ENCODE measurements around the gene PRDM15. TPM values are rescaled to one million over a fixed set of nuclear protein-coding genes. Genes with fewer than 3 reads are reported as not detected.

PRDM15 gene
- total RNA-seq, 2 experiments from 2014 or later, result 7.0 to 8.1 TPM

DNA sequence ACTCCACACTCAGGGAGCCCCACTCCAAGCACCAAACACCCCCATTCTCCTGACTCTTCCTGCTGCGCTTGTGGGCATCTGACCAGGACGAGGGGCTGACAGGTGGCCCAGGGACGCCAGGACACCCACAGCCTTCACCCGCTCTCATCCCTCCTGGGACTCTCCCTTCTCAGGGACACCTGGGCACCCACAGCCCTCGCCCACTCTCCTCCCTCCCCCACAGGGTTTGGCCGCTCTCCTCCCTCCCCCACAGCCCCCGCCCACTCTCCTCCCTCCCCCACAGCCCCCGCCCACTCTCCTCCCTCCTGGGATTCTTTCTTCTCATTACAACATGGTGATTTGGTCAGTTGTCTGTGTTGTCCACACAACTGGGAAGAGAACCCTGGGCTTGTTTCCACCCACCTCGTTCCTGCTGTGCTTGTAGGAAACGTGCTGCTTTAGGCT is 43.4 kb downstream of the PRDM15 start:
- Mint-ChIP-seq H3K4me3 (no peak overlapping the region), H3K4me1 (peaks cover 9% of the 10 kb centered on the region), H3K36me3 (ENCODE audit: low read depth) (peaks cover 13% of the 10 kb centered on the region), H3K27me3 (no peaks in the 10 kb centered on the region), H3K27ac (no peak overlapping the region), H3K9me3 (peaks cover under 1% of the 10 kb centered on the region)
- no peak for DNase-seq
- ChIA-PET POLR2A (no interaction called here), CTCF (no interaction called here)

DNA sequence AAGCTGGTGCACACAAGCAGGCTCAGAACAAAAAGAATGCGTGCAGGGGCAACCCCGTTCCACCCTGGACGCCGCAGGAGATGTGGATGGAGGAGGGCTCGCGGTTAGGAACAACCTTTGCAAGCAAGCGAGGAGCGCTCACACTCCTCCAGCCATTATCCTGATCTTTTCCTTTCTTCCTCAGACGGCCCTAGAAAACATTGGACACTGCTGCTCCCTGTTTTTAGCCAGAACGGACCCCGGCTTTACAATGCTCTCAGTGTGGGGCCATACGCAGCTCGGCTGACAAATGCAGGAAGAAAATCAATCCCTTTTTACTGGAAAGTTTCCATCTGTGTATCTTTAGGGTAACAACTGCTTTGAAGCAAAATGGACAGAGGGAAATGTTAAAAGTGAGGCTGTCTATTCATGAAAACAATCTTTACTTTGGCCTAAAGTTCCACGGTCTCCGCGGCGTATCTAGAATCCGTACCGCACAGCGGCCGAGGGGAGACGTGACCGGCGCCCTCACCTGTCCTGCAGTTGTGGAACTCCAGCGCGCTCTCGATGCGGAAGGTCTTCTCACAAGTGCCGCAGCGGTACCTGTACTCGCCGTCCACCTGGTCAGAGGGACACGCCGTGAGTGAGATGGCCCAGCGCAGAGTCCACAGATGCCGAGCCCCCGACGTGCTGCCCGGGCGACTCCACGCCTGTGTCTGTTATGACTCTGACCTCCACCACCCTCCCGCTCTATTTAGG is 44.0 kb downstream of the PRDM15 start:
- H3K36me3 Mint-ChIP-seq (ENCODE audit: low read depth), result peaks cover 9% of the 10 kb centered on the region

DNA sequence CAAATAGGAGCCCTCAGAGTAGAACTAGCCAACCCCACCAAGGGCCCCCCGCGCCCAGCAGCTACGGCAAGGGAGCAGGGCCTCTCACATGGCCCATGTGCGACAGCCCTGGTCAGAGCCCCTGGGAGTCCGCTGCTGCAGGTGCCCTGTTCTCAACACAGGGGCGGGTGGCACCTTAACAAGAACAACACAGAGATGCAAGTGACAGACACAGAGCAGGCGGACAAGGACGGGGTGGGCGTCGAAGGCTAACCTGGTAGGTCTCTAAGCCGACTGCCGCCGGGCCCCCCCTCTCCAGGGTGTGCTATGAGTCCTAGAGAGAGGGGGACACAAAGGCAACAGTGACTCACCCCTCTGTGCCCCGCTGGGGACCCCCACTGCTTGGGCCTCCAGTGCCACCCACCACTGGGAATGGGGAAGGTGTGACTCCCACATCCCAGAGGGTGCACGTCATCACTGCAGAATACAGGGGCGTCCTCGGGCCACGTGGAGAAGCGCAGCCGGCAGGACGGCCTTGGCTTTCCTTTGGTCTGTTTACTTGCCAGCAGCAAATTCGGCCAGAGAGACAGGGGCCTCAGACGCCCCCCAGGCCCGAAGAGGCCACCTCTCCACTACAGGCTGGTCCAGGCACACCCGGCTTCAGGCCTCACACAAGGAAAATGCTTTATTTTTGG is 44.8 kb downstream of the PRDM15 start:
- peaks cover 6% of the 10 kb centered on the region for H3K36me3 Mint-ChIP-seq (ENCODE audit: low read depth)
- H3K27me3 Mint-ChIP-seq, result no peaks in the 10 kb centered on the region
- no peaks in the 10 kb centered on the region for H3K9me3 Mint-ChIP-seq
- POLR2A ChIA-PET, result interaction anchor here (1.4 kb wide), 1 partner anchor 43 kb away, joined by 4 read pairs; no protein-coding TSS in a partner anchor
- CTCF ChIA-PET, result no interaction called here
- no peak for DNase-seq
- peaks cover 9% of the 10 kb centered on the region for H3K4me1 Mint-ChIP-seq
- H3K4me3 Mint-ChIP-seq, result no peak overlapping the region
- H3K27ac Mint-ChIP-seq, result no peak overlapping the region

More for the DNA sequence above, 44.0 kb downstream of the PRDM15 start:
- H3K4me1 Mint-ChIP-seq, result peaks cover 9% of the 10 kb centered on the region
- DNase-seq, result no peak
- no peaks in the 10 kb centered on the region for H3K27me3 Mint-ChIP-seq
- ChIA-PET POLR2A (no interaction called here), CTCF (no interaction called here)
- no peak overlapping the region for H3K4me3 Mint-ChIP-seq
- H3K27ac Mint-ChIP-seq, result no peak overlapping the region
- H3K9me3 Mint-ChIP-seq, result no peaks in the 10 kb centered on the region

DNA sequence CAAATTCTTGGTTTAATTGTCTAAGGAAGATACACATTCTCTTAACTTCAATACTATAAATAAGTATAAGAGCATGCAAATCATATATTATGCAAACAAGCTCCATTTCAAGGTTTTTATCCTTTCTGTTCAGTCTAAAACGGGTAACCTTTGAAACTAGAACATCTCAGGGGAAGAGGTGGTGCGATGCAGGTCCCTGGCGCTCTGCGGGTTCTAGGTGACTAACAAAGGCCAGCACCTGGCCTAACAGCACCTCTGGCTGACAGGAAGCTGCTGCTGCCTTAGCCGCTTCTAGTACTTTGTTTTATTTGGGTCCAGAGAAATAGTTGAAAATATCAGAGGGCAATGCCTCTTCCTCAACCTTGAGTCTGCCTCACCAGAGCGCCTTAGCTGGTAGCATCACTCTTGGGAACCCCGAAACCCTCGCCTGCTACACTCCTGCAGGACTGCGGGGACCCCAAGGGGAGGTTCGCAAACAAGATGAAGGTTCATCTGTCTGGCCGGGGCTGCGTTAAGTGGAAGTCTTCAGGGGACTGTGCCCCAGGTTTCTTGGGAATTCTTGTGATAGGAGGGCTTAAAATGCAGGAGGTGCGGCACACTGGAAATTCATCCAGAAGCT is 45.5 kb downstream of the PRDM15 start:
- peaks cover 6% of the 10 kb centered on the region for H3K36me3 Mint-ChIP-seq (ENCODE audit: low read depth)

DNA sequence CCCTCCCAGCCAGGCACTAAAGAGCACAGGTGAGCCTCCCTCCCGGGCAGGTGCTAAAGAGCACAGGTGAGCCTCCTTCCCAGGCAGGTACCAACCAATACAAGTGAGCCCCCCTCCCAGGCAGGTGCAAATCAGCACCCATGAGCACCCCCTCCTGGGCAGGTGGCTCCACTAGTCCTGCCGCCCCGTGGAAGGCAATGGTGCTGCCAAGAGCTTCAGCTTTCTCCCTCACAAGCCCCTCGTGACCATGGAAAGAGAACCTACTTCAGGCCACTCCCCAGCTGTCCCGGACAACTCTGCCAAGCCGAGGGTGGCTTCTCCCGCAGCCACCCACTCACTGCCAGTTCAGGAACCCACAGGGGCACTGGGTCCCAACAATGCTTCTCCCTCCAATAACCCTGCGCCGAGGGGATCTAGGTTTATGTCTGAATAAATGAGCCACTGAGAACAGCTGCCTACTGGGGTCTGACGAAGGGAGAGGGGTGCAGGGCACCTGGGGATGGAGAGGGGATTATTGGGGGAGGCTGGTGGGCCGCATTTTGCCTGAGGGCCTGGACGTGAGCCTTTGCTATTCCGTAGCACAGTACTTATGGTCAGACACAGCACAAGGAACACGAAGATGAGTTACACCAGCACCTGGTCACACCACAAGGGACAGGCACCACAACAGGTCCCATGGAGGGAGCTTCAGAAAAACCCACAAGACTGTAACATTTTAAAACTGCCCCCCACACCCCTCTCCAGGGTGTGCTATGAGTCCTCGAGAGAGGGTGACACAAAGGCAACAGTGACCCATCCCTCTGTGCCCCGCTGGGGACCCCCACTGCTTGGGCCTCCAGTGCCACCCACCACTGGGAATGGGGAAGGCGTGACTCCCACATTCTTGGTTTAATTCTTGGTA is 46.3 kb downstream of the PRDM15 start:
- POLR2A ChIA-PET, result interaction anchor here (1.4 kb wide), 1 partner anchor 45 kb away, joined by 4 read pairs; no protein-coding TSS in a partner anchor
- DNase-seq, result no peak
- H3K4me1 Mint-ChIP-seq, result peaks cover 9% of the 10 kb centered on the region
- peaks cover 6% of the 10 kb centered on the region for H3K36me3 Mint-ChIP-seq (ENCODE audit: low read depth)
- no peak overlapping the region for H3K27ac Mint-ChIP-seq
- no peaks in the 10 kb centered on the region for H3K9me3 Mint-ChIP-seq
- no peaks in the 10 kb centered on the region for H3K27me3 Mint-ChIP-seq
- H3K4me3 Mint-ChIP-seq, result no peak overlapping the region
- CTCF ChIA-PET, result no interaction called here

More for the DNA sequence above, 45.5 kb downstream of the PRDM15 start:
- ChIA-PET CTCF (no interaction called here), POLR2A (interaction anchor here (1.4 kb wide), 1 partner anchor 44 kb away, joined by 4 read pairs; no protein-coding TSS in a partner anchor)
- no peak for DNase-seq
- Mint-ChIP-seq H3K4me1 (peaks cover 9% of the 10 kb centered on the region), H3K27me3 (no peaks in the 10 kb centered on the region), H3K4me3 (no peak overlapping the region), H3K27ac (no peak overlapping the region), H3K9me3 (no peaks in the 10 kb centered on the region)

DNA sequence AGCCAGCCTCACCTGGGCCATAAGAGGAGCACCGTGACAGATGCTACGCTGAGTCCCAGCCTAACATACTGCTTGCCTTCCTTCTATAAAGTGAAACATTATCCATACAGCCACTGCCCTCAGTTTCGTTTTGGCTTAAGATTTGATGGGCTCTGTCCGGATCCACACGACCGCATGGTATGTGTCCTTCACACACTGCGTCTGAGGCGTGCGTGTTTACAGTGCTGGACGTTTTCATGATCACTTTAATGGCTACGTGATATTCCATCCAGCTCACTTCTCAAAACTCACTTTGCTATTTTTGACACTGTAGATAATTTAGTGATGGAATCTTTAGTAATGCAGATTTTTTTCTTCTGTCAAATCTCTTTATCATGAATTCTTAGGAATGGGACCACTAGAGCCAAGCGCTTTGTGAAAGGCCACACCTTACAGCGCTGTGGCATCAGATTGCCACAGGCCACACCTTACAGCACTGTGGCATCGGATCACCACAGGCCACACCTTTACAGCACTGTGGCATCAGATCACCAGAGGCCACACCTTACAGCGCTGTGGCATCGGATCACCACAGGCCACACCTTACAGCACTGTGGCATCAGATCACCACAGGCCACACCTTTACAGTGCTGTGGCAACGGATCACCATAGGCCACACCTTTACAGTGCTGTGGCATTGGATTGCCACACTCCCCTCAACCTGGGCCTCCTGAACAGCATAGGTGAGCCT is 47.1 kb downstream of the PRDM15 start:
- Mint-ChIP-seq H3K27me3 (no peaks in the 10 kb centered on the region), H3K4me1 (peaks cover 9% of the 10 kb centered on the region), H3K4me3 (no peak overlapping the region), H3K9me3 (no peaks in the 10 kb centered on the region), H3K27ac (no peak overlapping the region), H3K36me3 (ENCODE audit: low read depth) (peaks cover 3% of the 10 kb centered on the region)
- CTCF ChIA-PET, result no interaction called here
- DNase-seq, result no peak
- POLR2A ChIA-PET, result no interaction called here

DNA sequence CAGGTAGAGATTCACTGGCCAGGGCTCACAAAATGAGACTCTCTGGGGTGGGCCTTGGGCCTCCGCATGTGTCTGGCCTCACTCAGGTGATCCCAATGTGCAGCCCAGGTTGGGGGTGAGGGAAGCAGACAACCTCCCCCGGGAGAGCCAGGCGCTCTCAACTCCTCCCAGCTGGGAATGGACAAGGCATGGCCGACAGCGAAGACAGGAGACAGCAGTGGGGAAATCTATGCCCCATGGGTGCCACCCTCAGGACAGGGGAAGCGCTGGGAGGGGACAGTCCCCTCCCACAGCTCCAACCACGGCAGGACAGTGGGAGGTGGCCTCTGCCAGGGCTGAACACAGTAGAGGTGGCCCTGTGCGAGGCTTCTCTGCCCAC is 47.7 kb downstream of the PRDM15 start:
- ChIA-PET CTCF (no interaction called here), POLR2A (no interaction called here)
- Mint-ChIP-seq H3K4me1 (peaks cover 9% of the 10 kb centered on the region), H3K9me3 (no peaks in the 10 kb centered on the region), H3K27ac (no peak overlapping the region), H3K4me3 (no peak overlapping the region), H3K36me3 (ENCODE audit: low read depth) (no peaks in the 10 kb centered on the region), H3K27me3 (no peaks in the 10 kb centered on the region)
- DNase-seq, result no peak

DNA sequence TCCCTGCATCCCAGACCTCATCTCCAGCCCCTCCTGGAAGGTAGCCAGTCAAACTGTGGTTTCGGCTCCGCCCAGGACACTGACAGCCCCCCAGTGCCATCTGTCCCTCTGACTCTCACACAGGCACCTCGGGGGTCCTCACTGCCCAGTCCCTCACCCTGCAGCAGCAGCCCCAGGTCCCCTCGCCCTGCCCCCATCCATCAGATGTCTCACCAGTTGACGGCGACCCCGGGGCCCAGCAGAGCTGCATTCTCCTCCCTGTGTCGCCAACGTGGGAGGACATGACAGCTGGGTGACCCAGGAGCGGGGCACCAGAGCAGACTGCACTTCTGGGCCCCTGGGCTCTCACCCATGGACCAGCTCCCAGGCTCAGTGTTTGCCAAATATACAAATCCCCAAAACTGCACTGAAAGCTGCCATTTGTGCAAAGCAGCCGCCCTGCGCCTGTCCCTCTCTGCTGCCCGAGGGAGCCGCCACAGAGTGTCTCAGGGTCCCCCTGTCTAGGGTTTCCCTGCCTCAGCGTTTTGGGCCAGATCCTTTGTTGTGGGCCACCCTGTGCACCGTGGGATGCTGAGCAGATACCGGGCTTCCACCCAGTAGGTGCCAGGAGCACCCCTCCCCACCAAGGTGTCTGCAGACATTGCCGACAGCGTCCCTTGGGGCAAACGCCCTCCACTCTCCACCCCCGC is 48.2 kb downstream of the PRDM15 start:
- Mint-ChIP-seq H3K4me3 (no peak overlapping the region), H3K9me3 (no peaks in the 10 kb centered on the region), H3K27ac (no peak overlapping the region), H3K27me3 (no peaks in the 10 kb centered on the region), H3K36me3 (ENCODE audit: low read depth) (no peaks in the 10 kb centered on the region), H3K4me1 (peaks cover 9% of the 10 kb centered on the region)
- no peak for DNase-seq
- ChIA-PET CTCF (no interaction called here), POLR2A (no interaction called here)

DNA sequence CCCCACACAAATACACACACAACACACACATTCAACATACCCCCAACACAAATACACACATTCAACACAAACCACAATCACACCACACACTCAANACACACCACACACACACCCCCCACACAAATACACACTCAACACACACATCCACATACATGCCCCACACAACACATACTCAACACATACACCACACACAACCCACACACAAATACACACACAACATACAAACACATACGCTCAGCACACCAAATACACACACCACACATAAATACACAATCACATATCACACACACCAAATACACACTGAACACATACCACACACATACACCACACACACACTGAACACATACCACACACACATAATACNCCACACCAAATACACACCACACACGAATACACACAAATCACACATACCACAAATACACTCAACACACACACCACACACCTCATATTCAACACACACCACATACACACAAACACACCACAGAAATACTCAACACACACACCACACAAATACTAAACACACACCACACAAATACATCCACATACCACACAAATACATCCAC is 48.9 kb downstream of the PRDM15 start:
- ChIA-PET CTCF (no interaction called here), POLR2A (no interaction called here)
- no peaks in the 10 kb centered on the region for H3K27me3 Mint-ChIP-seq
- H3K4me1 Mint-ChIP-seq, result peaks cover 9% of the 10 kb centered on the region
- no peaks in the 10 kb centered on the region for H3K9me3 Mint-ChIP-seq
- no peak for DNase-seq
- H3K4me3 Mint-ChIP-seq, result no peak overlapping the region
- H3K36me3 Mint-ChIP-seq (ENCODE audit: low read depth), result no peaks in the 10 kb centered on the region
- H3K27ac Mint-ChIP-seq, result no peak overlapping the region

DNA sequence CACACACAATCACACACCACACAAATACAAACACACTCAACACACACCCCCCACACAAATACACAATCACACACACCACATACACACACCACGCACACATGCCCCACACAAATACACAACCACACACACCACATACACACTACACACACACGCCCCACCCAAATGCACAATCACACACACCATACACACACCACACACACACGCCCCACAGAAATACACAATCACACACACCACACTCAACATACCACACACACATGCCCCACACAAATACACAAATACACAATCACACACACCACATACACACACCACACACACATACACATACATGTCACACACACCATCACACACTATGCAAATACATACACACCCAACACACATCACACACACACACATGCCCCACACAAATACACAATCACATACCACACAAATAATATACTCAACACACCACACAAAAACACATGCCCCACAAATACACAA is 50.2 kb downstream of the PRDM15 start:
- ChIA-PET POLR2A (no interaction called here), CTCF (interaction anchor here (1.5 kb wide), 1 partner anchor 12 kb away, joined by 4 read pairs; no protein-coding TSS in a partner anchor)
- H3K9me3 Mint-ChIP-seq, result no peaks in the 10 kb centered on the region
- no peak overlapping the region for H3K4me3 Mint-ChIP-seq
- no peaks in the 10 kb centered on the region for H3K36me3 Mint-ChIP-seq (ENCODE audit: low read depth)
- no peak for DNase-seq
- H3K27me3 Mint-ChIP-seq, result no peaks in the 10 kb centered on the region
- H3K4me1 Mint-ChIP-seq, result peaks cover 9% of the 10 kb centered on the region
- no peak overlapping the region for H3K27ac Mint-ChIP-seq

DNA sequence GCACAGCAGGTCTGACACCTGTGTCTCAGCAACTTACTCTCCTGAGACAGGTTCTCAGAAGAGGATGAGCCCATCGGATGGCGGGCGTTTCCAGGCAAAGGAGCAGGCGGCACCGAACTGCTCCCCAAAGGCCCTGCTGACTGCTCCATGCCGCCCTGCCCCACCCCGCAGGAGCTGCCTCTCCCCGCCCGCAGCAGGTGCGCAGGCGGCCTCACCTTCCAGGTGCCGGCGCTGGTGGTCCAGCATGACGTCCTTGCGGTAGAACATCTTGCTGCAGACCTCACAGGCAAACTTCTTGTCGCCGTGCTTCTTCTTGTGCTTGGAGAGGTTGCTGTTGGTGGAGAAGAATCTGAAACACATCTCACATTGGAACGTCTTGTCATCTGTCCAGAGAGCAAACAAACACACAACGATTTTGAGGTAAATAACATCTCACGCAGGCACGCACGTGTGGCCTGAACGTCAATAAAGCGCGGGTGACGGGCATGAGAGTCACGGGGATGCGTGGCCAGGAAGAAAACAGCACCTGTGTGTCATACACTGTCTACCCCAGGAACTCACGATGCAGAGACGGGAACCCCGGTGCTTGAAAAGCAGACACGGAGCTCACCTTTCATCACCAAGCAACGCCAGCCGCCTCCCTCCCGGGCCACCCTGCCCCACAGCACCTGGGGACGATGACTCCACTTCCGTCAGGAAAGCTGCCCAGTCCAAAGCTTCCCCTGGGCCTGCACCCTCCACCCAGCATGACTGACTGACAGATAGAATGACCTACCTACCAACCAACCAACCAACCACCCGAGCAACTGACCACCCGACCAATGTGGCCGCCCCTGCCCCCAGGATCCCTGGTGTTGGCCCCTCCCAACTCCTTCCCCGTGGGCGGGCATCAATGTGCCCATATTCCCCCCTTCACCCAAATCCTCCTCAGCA is 50.9 kb downstream of the PRDM15 start:
- H3K9me3 Mint-ChIP-seq, result no peaks in the 10 kb centered on the region
- H3K27me3 Mint-ChIP-seq, result no peaks in the 10 kb centered on the region
- H3K36me3 Mint-ChIP-seq (ENCODE audit: low read depth), result no peaks in the 10 kb centered on the region
- H3K4me3 Mint-ChIP-seq, result no peak overlapping the region
- H3K27ac Mint-ChIP-seq, result no peak overlapping the region
- ChIA-PET POLR2A (no interaction called here), CTCF (interaction anchor here (1.5 kb wide), 1 partner anchor 11 kb away, joined by 4 read pairs; no protein-coding TSS in a partner anchor)
- peaks cover 9% of the 10 kb centered on the region for H3K4me1 Mint-ChIP-seq
- no peak for DNase-seq

All from activated CD4-positive, alpha-beta memory T cell treated with anti-CD3 and anti-CD28 coated beads, Interleukin-2, amount 10 ng/mL, durations not matched to agents 7 days and 5 days (primary cell).